ENCODE data around the gene ARL3.
"Not testable (repeated sequence)": the region's sequence is repeated elsewhere in the genome, so short reads cannot be mapped to it uniquely, and the experiment has no call there.

ARL3 gene

GRCh38 chr10:102670065-102670670, 44.0 kb downstream of the ARL3 start:
- DNase-seq, result no peak

DNA sequence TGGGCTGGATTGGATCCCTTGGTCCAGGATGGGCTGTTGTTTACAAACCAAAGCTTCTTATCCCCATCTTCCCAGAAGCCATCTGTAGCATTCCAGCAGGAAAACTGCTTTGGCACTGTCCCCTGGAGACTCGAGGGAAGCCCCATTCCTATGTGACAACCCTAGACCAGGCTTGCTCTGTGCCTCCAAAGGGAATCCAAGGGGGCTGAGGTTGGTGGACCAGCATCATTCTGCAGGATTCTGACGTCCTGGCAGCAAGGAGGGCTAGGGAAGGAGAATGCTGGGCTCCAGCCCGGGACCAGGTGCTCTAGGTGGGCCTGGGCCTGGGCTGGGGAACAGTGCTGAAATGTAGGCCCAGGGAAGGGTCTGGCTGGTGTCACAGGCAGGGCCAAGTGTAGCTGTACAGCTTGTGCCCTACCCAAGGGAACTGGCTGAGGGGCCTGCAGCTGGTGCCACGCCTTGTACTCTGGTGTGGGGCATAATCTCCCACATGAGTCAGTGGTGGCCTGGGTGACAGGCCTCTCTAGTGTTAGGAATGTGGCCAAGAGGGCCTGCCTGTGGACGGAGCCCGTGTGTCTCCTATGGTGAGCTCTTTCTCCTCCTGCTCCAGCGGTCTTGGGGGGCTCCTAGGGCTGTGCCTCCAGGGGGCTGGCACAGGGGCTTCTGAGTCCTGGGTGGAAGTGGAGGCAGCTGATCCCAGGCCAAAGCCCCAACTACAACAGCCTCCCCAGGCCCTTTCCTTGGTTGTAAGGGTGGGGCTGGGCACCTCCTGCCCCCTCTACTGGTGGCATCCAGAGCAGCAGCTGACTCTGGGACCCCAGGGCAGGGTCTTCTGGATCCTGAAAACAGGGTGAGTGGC, 44.8 kb downstream of the ARL3 start:
- no peak for DNase-seq

- DNase-seq, result no peak
These were observed 45.7 kb downstream of the ARL3 start for GRCh38 chr10:102668326-102669107.

DNA sequence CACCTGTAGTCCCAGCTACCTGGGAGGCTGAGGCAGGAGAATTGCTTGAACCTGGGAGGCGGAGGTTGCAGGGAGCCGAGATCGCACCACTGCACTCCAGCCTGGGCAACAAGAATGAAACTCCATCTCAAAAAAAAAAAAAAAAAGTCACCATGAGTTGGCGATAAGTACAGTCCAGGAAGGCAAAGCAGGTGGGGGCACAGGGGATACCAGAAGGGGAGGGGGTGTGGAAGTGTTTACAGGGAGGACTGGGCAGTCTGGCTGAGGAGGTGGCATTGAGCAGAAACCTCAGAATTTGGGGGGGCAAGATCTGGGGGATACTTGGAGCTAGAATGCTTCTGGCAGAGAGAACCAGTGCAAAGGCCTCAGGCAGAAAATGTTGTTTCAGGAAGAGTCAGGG, 46.8 kb downstream of the ARL3 start:
- not testable (repeated sequence) for DNase-seq

DNA sequence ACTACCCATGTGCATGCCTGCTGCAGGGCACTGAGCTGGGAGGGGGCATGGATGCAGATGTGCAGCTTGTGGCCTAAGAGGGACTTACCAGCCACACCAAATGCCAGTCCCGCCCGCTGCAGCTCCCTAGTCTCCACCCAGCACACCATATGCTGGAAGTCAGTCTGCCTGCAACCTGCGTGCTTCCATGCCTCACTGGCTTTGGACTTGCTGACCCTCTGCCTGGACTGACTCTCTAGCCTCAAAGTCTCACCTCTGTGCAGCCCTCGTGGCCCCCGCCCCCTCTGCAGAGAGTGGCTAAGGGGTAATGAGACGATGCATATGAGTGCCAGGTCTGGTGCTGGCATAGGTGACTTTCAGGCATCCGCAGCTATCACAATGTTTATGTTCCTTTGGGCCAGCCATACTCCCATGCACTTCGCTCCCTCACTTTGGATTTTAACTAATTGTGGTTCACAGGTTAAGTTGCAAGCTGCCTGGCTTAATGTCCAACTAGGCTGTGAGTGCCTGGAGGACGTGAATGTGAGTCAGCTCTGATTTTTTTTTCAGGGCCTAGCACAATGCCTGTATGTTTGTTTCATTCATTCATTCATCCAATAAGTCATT, 48.2 kb downstream of the ARL3 start:
- no peak for DNase-seq

GRCh38 chr10:102661658-102662028, 52.6 kb downstream of the ARL3 start:
- DNase-seq, result no peak

- DNase-seq, result peak; percentile 84
These were observed 53.1 kb downstream of the ARL3 start for GRCh38 chr10:102660888-102661657.

GRCh38 chr10:102658802-102659201, 55.4 kb downstream of the ARL3 start:
- DNase-seq, result no peak

- no peak for DNase-seq
These were observed 56.0 kb downstream of the ARL3 start for GRCh38 chr10:102657984-102658724.

- DNase-seq, result no peak
These were observed 56.7 kb downstream of the ARL3 start for GRCh38 chr10:102657451-102657850.

- DNase-seq, result no peak
These were observed 57.3 kb downstream of the ARL3 start for GRCh38 chr10:102656791-102657371.

- DNase-seq, result no peak
These were observed 58.2 kb downstream of the ARL3 start for GRCh38 chr10:102656026-102656425.

GRCh38 chr10:102654969-102655368, 59.2 kb downstream of the ARL3 start:
- DNase-seq, result no peak

- DNase-seq, result no peak
These were observed 59.6 kb downstream of the ARL3 start for GRCh38 chr10:102654566-102654965.

DNA sequence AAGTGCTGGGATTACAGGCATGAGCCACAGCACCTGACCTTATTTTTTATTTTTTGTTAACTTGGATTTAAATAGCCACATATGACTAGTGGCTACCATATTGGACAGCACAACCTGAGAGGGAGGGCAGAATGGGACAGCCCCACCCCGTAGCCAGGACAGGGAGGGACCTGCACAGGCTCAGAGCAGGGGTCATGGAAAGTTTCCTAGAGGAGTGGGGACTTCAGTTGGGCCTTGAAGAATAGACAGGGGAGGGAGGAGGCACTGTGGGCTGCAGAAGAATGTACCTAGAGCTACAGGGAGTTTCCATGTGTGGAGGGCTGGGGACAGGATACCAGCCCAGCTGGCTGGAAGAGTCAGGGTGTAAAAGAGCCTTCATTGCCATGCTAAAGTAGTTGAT, 61.1 kb downstream of the ARL3 start:
- no peak for DNase-seq

DNA sequence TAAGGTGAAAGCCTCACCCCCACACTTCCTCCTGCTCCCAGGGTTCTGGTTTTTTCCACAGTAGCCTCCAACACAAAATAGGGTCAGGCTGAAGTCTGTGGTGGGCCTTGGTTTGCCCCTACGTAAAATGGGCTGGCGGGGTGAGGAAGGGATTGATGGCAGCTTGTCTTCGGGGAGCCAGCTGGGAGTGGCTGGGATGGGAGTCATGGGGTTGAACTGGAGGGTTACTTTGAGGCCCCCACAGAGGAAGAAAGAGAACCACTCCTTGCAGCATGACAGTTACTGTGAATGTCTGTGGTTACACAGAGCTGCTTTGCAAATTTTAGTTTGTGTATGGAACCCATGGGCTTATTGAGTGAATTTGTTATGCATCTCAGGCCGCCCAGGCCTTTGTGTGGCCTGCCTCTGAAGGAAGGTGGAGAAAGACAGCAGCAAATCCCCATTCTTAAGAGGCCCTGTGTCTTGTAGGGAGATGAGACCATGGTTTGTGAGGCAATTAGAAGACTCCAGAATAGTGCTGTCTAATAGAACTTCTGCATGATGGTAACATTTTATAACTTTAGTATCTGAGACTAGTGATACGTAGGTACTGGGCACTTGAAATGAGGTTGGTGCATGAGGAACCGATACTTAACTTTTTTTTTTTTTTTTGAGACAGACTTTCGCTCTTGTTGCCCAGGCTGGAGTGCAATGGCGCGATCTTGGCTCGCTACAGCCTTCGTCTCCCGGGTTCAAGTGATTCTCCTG, 61.9 kb downstream of the ARL3 start:
- no peak for DNase-seq

DNA sequence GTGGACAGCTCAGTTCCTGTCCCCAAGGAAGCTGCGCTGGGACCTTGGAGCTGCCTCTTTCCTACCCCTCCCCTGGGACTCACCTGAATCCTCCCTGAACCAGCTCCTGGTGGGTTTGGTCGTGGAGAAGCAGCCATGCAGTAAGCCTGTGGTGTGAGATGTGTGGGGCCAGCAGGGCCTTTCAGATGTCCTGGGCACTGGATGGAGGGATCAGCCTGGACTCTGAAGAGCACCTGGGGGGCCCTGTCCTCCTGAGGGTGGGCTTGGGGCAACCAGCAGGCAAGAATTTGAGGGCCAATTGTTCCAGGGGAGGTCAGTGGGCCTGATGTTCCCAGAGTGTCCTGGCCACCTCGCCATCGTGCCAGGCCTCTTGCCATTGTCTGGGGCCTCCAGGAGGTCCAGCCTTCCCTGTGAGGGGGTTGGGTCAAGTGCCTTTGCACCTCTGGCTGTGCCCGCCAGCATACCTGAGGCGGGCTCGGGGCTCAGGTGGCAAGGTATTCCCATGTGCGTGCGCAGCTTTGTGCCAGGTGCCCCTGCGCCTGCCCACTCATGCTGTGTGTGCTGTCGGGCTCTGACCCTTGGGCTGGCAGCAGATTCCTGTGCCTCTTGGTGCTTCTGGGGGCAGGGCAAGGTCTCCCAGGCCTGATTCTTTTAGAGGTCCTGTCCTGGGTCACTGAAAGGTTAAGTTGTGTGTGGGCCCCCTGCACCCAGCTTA, 62.6 kb downstream of the ARL3 start:
- no peak for DNase-seq

GRCh38 chr10:102650655-102651454, 63.3 kb downstream of the ARL3 start:
- DNase-seq, result no peak

All from stimulated activated CD4-positive, alpha-beta T cell treated with anti-CD3 and anti-CD28 coated beads, Interleukin-15, amount 100 ng/mL, for 24 hours (primary cell).